Loucy (cell line): ENCODE measurements around the gene SYNJ2.

Experiments
- H2AFZ ChIP-seq: fragments of 200-600 bp; sonication (generic); 2 replicates; pipeline ENCODE4 v1.6.0; 2016; ENCODE audit warnings: antibody characterized with exemption, mild to moderate bottlenecking, low read length, moderate library complexity
- H3F3A ChIP-seq: fragments of 200-600 bp; 2 replicates; pipeline ENCODE4 v1.6.0; 2016; ENCODE audit warnings: antibody characterized with exemption, low read depth, mild to moderate bottlenecking
- H3K27me3 ChIP-seq: fragments of 200-600 bp; sonication (generic); 2 replicates; pipeline ENCODE4 v1.6.1; 2014; ENCODE audit warnings: low read length, mild to moderate bottlenecking; ENCODE audit not compliant: insufficient read depth, poor library complexity, severe bottlenecking
- H3K36me3 ChIP-seq: fragments of 200-600 bp; sonication (generic); 2 replicates; pipeline ENCODE4 v1.6.1; 2016; ENCODE audit warnings: low read length; ENCODE audit not compliant: insufficient read depth
- H3K4me1 ChIP-seq: fragments of 200-600 bp; sonication (generic); 2 replicates; pipeline ENCODE4 v1.5.1; 2014; ENCODE audit warnings: low read length, mild to moderate bottlenecking; ENCODE audit not compliant: insufficient read depth, poor library complexity, severe bottlenecking
- H3K4me2 ChIP-seq: fragments of 200-600 bp; sonication (generic); 2 replicates; pipeline ENCODE4 v1.6.0; 2014; ENCODE audit warnings: antibody characterized with exemption, low read length, low read depth, mild to moderate bottlenecking; ENCODE audit not compliant: poor library complexity, severe bottlenecking
- H3K4me3 ChIP-seq: fragments of 200-600 bp; sonication (generic); 2 replicates; pipeline ENCODE4 v1.5.1; 2014; ENCODE audit warnings: low read length, mild to moderate bottlenecking, mixed read lengths; ENCODE audit not compliant: poor library complexity, severe bottlenecking
- H3K79me2 ChIP-seq: fragments of 200-600 bp; sonication (generic); 2 replicates; pipeline ENCODE4 v1.6.1; 2014; ENCODE audit warnings: low read length; ENCODE audit not compliant: insufficient read depth
- H3K9ac ChIP-seq: fragments of 200-600 bp; sonication (generic); 2 replicates; pipeline ENCODE4 v1.6.0; 2014; ENCODE audit warnings: mild to moderate bottlenecking, low read depth, low read length, moderate library complexity; ENCODE audit not compliant: poor library complexity, severe bottlenecking
- H3K9me2 ChIP-seq: fragments of 200-600 bp; sonication (generic); replicated peaks from 2 replicates; pipeline ENCODE4 v1.6.1; 2016; ENCODE audit warnings: low read depth, low read length, mixed read lengths
- H3K9me3 ChIP-seq: fragments of 200-600 bp; sonication (generic); 2 replicates; pipeline ENCODE4 v1.6.1; 2014; ENCODE audit warnings: mild to moderate bottlenecking, antibody characterized with exemption, low read length, low read depth; ENCODE audit not compliant: insufficient read depth
- H4K20me1 ChIP-seq: fragments of 200-600 bp; sonication (generic); 2 replicates; pipeline ENCODE4 v1.6.0; 2014; ENCODE audit warnings: antibody characterized with exemption, low read length, mild to moderate bottlenecking; ENCODE audit not compliant: insufficient read depth, poor library complexity, severe bottlenecking
- CTCF ChIP-seq: fragments of 200-600 bp; sonication (generic); conservative IDR thresholded peaks from 2 replicates; pipeline ENCODE4 v1.5.1; 2014; ENCODE audit warnings: mild to moderate bottlenecking, antibody characterized with exemption, low read length
- EZH2phosphoT487 ChIP-seq: fragments of 200-600 bp; IDR thresholded peaks from 2 replicates; pipeline ENCODE4 v1.6.1; 2018; ENCODE audit warnings: antibody characterized with exemption, mild to moderate bottlenecking, moderate library complexity, borderline replicate concordance

Gene SYNJ2

DNA sequence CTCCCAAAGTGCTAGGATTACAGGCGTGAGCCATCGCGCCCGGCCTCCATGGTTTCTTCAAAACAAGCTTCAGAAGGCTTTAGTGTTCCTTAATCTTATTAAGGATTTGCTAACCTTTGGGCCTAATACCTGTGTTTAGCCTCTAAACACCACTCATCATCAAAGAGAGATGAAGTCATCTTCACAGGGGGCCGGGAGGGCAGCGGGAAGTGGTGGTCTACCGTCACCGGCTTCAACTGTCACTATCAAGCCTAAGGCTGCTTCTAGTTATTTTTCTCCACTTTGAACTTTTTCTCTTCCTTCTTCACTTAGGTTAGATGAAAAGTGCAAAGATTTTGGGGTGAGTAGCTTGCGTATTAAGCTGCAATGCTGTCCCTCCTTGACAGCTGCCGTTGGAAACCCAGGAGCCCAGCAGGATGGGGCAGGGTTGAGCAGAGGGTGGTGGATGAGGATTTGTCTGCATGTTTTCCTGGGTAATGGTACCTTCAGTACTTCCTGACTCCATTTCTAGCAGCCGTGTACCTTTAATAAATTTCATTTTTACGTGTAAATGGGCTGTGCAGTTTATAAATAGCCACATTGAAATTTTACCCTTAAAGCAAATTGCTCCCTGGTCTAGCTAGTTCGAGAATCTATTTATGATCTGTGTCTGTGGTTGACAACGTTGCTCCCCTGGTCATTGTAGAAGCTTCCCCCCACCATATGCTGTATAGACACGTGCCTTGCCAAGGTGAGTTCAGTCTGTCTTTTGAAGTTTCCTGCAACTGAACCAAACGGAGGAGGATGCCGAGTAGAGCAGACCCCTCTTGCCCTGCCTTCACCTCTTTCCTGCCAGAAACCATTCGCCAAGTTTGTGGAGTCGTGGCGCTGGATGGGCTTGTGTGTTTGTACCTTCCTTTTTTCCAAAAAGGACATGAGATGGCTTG, 64.8 kb downstream of the SYNJ2 start:
- Histone ChIP-seq H3K36me3 (peaks cover 14% of the 10 kb centered on the region; the same call in 1 of the 2 replicates), H3K9me2 (no peaks in the 10 kb centered on the region), H2AFZ (no peak overlapping the region), H4K20me1 (no peaks in the 10 kb centered on the region), H3K27me3 (no peaks in the 10 kb centered on the region), H3K9ac (no peak overlapping the region), H3F3A (no peaks in the 10 kb centered on the region), H3K79me2 (no peaks in the 10 kb centered on the region), H3K4me3 (no peak overlapping the region), H3K9me3 (no peaks in the 10 kb centered on the region), H3K4me1 (peaks cover 13% of the 10 kb centered on the region), H3K4me2 (peak overlapping the region; percentile 6)
- no peak for TF ChIP-seq CTCF
- no peak for TF ChIP-seq EZH2phosphoT487

- H2AFZ ChIP-seq = no peak overlapping the region
- no peak overlapping the region for H3K4me3 ChIP-seq
- no peaks in the 10 kb centered on the region for H3K9me2 ChIP-seq
- H3K27me3 ChIP-seq = no peaks in the 10 kb centered on the region
- H3K9ac ChIP-seq = no peak overlapping the region
- peaks cover 14% of the 10 kb centered on the region; the same call in 1 of the 2 replicates for H3K36me3 ChIP-seq
- H3K4me1 ChIP-seq = peaks cover 13% of the 10 kb centered on the region
- H3K4me2 ChIP-seq = no peak overlapping the region
- H3F3A ChIP-seq = no peaks in the 10 kb centered on the region
- no peaks in the 10 kb centered on the region for H4K20me1 ChIP-seq
- H3K79me2 ChIP-seq = no peaks in the 10 kb centered on the region
- no peaks in the 10 kb centered on the region for H3K9me3 ChIP-seq
- TF ChIP-seq CTCF (no peak), EZH2phosphoT487 (no peak)
Measured at GRCh38 chr6:158047127-158047518, 65.5 kb downstream of the SYNJ2 start.

GRCh38 chr6:158047563-158048323, 66.1 kb downstream of the SYNJ2 start:
- no peaks in the 10 kb centered on the region for H4K20me1 ChIP-seq
- no peaks in the 10 kb centered on the region for H3F3A ChIP-seq
- H3K4me3 ChIP-seq = no peak overlapping the region
- no peak overlapping the region for H2AFZ ChIP-seq
- H3K4me2 ChIP-seq = no peak overlapping the region
- no peaks in the 10 kb centered on the region for H3K9me3 ChIP-seq
- no peak overlapping the region for H3K9ac ChIP-seq
- H3K36me3 ChIP-seq = peaks cover 9% of the 10 kb centered on the region; the same call in 1 of the 2 replicates
- TF ChIP-seq CTCF (no peak), EZH2phosphoT487 (no peak)
- H3K4me1 ChIP-seq = peaks cover 13% of the 10 kb centered on the region
- no peaks in the 10 kb centered on the region for H3K79me2 ChIP-seq
- no peaks in the 10 kb centered on the region for H3K9me2 ChIP-seq
- no peaks in the 10 kb centered on the region for H3K27me3 ChIP-seq
